ENCODE data around the gene SEPTIN10. TPM values are rescaled to one million over a fixed set of nuclear protein-coding genes. Genes with fewer than 3 reads are reported as not detected.

SEPTIN10 gene
- total and polyA plus RNA-seq, 4 experiments from 2014 or later: 2.5 to 5.7 (median 4.2) TPM

- Mint-ChIP-seq H3K4me3 (peak overlapping the region in 4 of 8 donors; percentile 23 to 55 (median 50)), H3K9me3 (peaks cover 0 to 12% (median 6%) of the 10 kb centered on the region in 8 donors), H3K27ac (peak overlapping the region in 1 of 7 donors; percentile 80), H3K4me1 (peaks cover 13 to 25% (median 17%) of the 10 kb centered on the region in 4 donors), H3K36me3 (no peaks in the 10 kb centered on the region), H3K27me3 (peaks cover 25 to 44% of the 10 kb centered on the region in 2 donors)
- Histone ChIP-seq H3K9me3 (ENCODE audit: control insufficient read depth in 1 of 2, low read length in 2 of 2) (no peaks in the 10 kb centered on the region), H3K27me3 (ENCODE audit: insufficient read depth, low read length) (no peaks in the 10 kb centered on the region), H3K27ac (ENCODE audit: low read depth, low read length) (no peak overlapping the region), H3K4me3 (ENCODE audit: low read length in 2 of 2) (no peak overlapping the region), H3K4me1 (ENCODE audit: insufficient read depth, low read length) (no peaks in the 10 kb centered on the region), H3K36me3 (ENCODE audit: insufficient read depth, low read length) (no peaks in the 10 kb centered on the region)
- intact Hi-C loops (cut with micrococcal nuclease): no loop called here
- POLR2A ChIA-PET (ENCODE audit: partially characterized antibody): no interaction called here
- DNase-seq: no peak
- CTCF ChIA-PET (ENCODE audit: partially characterized antibody): no interaction called here
These were observed 4.3 kb downstream of the SEPTIN10 start for GRCh38 chr2:109609352-109610024.

GRCh38 chr2:109607766-109608165, 6.0 kb downstream of the SEPTIN10 start:
- Histone ChIP-seq H3K36me3 (ENCODE audit: insufficient read depth, low read length) (no peaks in the 10 kb centered on the region), H3K27me3 (ENCODE audit: insufficient read depth, low read length) (no peaks in the 10 kb centered on the region), H3K4me3 (ENCODE audit: low read length in 2 of 2) (no peak overlapping the region), H3K27ac (ENCODE audit: low read depth, low read length) (no peak overlapping the region), H3K4me1 (ENCODE audit: insufficient read depth, low read length) (no peaks in the 10 kb centered on the region), H3K9me3 (ENCODE audit: control insufficient read depth in 1 of 2, low read length in 2 of 2) (no peaks in the 10 kb centered on the region)
- POLR2A ChIA-PET (ENCODE audit: partially characterized antibody): no interaction called here
- Mint-ChIP-seq H3K4me3 (no peak overlapping the region), H3K27me3 (peaks cover 22 to 36% of the 10 kb centered on the region in 2 donors), H3K9me3 (peaks cover 0 to 7% (median 1%) of the 10 kb centered on the region in 8 donors), H3K36me3 (no peaks in the 10 kb centered on the region), H3K27ac (no peak overlapping the region), H3K4me1 (peaks cover 6 to 15% (median 10%) of the 10 kb centered on the region in 4 donors)
- CTCF ChIA-PET (ENCODE audit: partially characterized antibody): no interaction called here
- intact Hi-C loops (cut with micrococcal nuclease): no loop called here
- DNase-seq: no peak

- Histone ChIP-seq H3K9me3 (ENCODE audit: control insufficient read depth in 1 of 2, low read length in 2 of 2) (no peaks in the 10 kb centered on the region), H3K4me3 (ENCODE audit: low read length in 2 of 2) (no peak overlapping the region), H3K36me3 (ENCODE audit: insufficient read depth, low read length) (no peaks in the 10 kb centered on the region), H3K27ac (ENCODE audit: low read depth, low read length) (no peak overlapping the region), H3K27me3 (ENCODE audit: insufficient read depth, low read length) (no peaks in the 10 kb centered on the region), H3K4me1 (ENCODE audit: insufficient read depth, low read length) (no peaks in the 10 kb centered on the region)
- no peak overlapping the region for H3K27ac Mint-ChIP-seq
- POLR2A ChIA-PET (ENCODE audit: partially characterized antibody): no interaction called here
- peaks cover 3 to 6% (median 5%) of the 10 kb centered on the region in 4 donors for H3K4me1 Mint-ChIP-seq
- H3K27me3 Mint-ChIP-seq: peaks cover 21 to 33% of the 10 kb centered on the region in 2 donors
- DNase-seq: no peak
- no peak overlapping the region for H3K4me3 Mint-ChIP-seq
- H3K36me3 Mint-ChIP-seq: no peaks in the 10 kb centered on the region
- H3K9me3 Mint-ChIP-seq: peaks cover 0 to 2% (median 0%) of the 10 kb centered on the region in 8 donors
- intact Hi-C loops (cut with micrococcal nuclease): no loop called here
- CTCF ChIA-PET (ENCODE audit: partially characterized antibody): no interaction called here
These were observed 9.2 kb downstream of the SEPTIN10 start for GRCh38 chr2:109604597-109604996.

DNA sequence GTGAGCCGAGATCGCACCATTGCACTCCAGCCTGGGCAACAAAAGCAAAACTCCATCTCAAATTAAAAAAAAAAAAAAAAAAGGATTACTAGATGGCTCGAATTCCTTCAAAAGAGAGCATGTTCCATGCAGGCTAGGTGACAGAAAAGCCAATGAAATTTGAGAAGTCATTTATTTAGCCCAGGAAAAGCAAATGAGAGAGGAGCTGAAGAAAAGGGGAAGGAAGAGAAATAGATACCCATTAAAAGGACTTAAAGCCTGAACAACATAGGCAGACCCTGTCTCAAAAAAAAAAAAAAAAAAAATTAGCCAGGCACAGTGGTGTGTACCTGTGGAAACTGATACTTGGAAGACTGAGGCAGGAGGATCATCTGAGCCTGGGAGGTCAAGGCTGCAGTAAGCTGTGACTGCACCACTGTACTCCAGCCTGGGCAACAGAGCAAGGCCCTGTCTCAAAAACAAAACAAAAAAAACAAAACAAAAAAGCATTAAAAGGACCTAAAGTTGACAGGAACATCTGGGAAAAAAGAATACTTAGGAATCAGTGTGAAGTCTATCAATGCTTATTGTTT, 11.1 kb downstream of the SEPTIN10 start:
- ChIA-PET POLR2A (ENCODE audit: partially characterized antibody) (no interaction called here), CTCF (ENCODE audit: partially characterized antibody) (no interaction called here)
- intact Hi-C loops (cut with micrococcal nuclease): no loop called here
- no peaks in the 10 kb centered on the region for H3K36me3 Mint-ChIP-seq
- no peaks in the 10 kb centered on the region for H3K9me3 ChIP-seq (ENCODE audit: control insufficient read depth in 1 of 2, low read length in 2 of 2)
- H3K4me1 ChIP-seq (ENCODE audit: insufficient read depth, low read length): no peaks in the 10 kb centered on the region
- no peaks in the 10 kb centered on the region for H3K36me3 ChIP-seq (ENCODE audit: insufficient read depth, low read length)
- no peak overlapping the region for H3K4me3 Mint-ChIP-seq
- H3K4me1 Mint-ChIP-seq: peaks cover 0 to 2% (median 0%) of the 10 kb centered on the region in 4 donors
- no peaks in the 10 kb centered on the region for H3K27me3 ChIP-seq (ENCODE audit: insufficient read depth, low read length)
- no peak for DNase-seq
- H3K27me3 Mint-ChIP-seq: peaks cover 11 to 23% of the 10 kb centered on the region in 2 donors
- no peak overlapping the region for H3K27ac ChIP-seq (ENCODE audit: low read depth, low read length)
- H3K9me3 Mint-ChIP-seq: no peaks in the 10 kb centered on the region
- H3K4me3 ChIP-seq (ENCODE audit: low read length in 2 of 2): no peak overlapping the region
- no peak overlapping the region for H3K27ac Mint-ChIP-seq

DNA sequence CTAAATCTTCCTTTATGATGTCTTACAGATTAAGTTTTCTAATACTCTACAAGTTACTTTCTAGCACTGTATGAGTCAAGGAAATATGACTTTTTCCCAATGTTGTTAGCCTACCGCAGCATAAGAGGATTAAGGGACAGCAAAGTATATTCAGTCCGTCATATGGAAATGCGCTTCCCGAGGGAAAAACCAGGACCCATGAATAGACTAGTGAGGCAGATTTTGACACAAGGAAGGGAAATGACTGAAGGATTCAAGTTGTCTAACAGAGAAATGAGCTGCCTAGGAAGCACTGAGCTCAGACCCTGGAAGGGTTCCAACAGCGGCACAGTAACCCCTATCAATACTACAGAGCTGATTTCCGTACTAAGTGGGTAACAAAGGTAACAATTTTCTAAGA, 12.0 kb downstream of the SEPTIN10 start:
- CTCF ChIA-PET (ENCODE audit: partially characterized antibody): no interaction called here
- H3K27me3 ChIP-seq (ENCODE audit: insufficient read depth, low read length): no peaks in the 10 kb centered on the region
- Mint-ChIP-seq H3K27ac (no peak overlapping the region), H3K27me3 (peaks cover 9 to 17% of the 10 kb centered on the region in 2 donors), H3K4me1 (peaks cover 0 to 2% (median 0%) of the 10 kb centered on the region in 4 donors), H3K9me3 (no peaks in the 10 kb centered on the region), H3K36me3 (no peaks in the 10 kb centered on the region), H3K4me3 (no peak overlapping the region)
- H3K27ac ChIP-seq (ENCODE audit: low read depth, low read length): no peak overlapping the region
- intact Hi-C loops (cut with micrococcal nuclease): no loop called here
- H3K9me3 ChIP-seq (ENCODE audit: control insufficient read depth in 1 of 2, low read length in 2 of 2): no peaks in the 10 kb centered on the region
- no peaks in the 10 kb centered on the region for H3K36me3 ChIP-seq (ENCODE audit: insufficient read depth, low read length)
- no peaks in the 10 kb centered on the region for H3K4me1 ChIP-seq (ENCODE audit: insufficient read depth, low read length)
- POLR2A ChIA-PET (ENCODE audit: partially characterized antibody): no interaction called here
- DNase-seq: no peak
- no peak overlapping the region for H3K4me3 ChIP-seq (ENCODE audit: low read length in 2 of 2)

- H3K9me3 ChIP-seq (ENCODE audit: control insufficient read depth in 1 of 2, low read length in 2 of 2): no peaks in the 10 kb centered on the region
- no peak overlapping the region for H3K27ac Mint-ChIP-seq
- H3K4me3 Mint-ChIP-seq: no peak overlapping the region
- no peaks in the 10 kb centered on the region for H3K36me3 ChIP-seq (ENCODE audit: insufficient read depth, low read length)
- no peaks in the 10 kb centered on the region for H3K4me1 ChIP-seq (ENCODE audit: insufficient read depth, low read length)
- no peaks in the 10 kb centered on the region for H3K36me3 Mint-ChIP-seq
- DNase-seq: no peak
- POLR2A ChIA-PET (ENCODE audit: partially characterized antibody): no interaction called here
- H3K27ac ChIP-seq (ENCODE audit: low read depth, low read length): no peak overlapping the region
- no peak overlapping the region for H3K4me3 ChIP-seq (ENCODE audit: low read length in 2 of 2)
- peaks cover 5 to 9% of the 10 kb centered on the region in 2 donors for H3K27me3 Mint-ChIP-seq
- no peaks in the 10 kb centered on the region for H3K4me1 Mint-ChIP-seq
- no peaks in the 10 kb centered on the region for H3K9me3 Mint-ChIP-seq
- CTCF ChIA-PET (ENCODE audit: partially characterized antibody): no interaction called here
- no peaks in the 10 kb centered on the region for H3K27me3 ChIP-seq (ENCODE audit: insufficient read depth, low read length)
- intact Hi-C loops (cut with micrococcal nuclease): no loop called here
These were observed 16.5 kb downstream of the SEPTIN10 start for GRCh38 chr2:109597283-109597682.

GRCh38 chr2:109595644-109596043, 18.1 kb downstream of the SEPTIN10 start:
- H3K27me3 ChIP-seq (ENCODE audit: insufficient read depth, low read length): no peaks in the 10 kb centered on the region

More at GRCh38 chr2:109595644-109596043, 18.1 kb downstream of the SEPTIN10 start:
- Mint-ChIP-seq H3K27me3 (no peaks in the 10 kb centered on the region), H3K27ac (no peak overlapping the region), H3K36me3 (no peaks in the 10 kb centered on the region), H3K9me3 (no peaks in the 10 kb centered on the region), H3K4me3 (no peak overlapping the region), H3K4me1 (no peaks in the 10 kb centered on the region)
- Histone ChIP-seq H3K4me1 (ENCODE audit: insufficient read depth, low read length) (no peaks in the 10 kb centered on the region), H3K9me3 (ENCODE audit: control insufficient read depth in 1 of 2, low read length in 2 of 2) (no peaks in the 10 kb centered on the region), H3K36me3 (ENCODE audit: insufficient read depth, low read length) (no peaks in the 10 kb centered on the region), H3K4me3 (ENCODE audit: low read length in 2 of 2) (no peak overlapping the region), H3K27ac (ENCODE audit: low read depth, low read length) (no peak overlapping the region)
- ChIA-PET CTCF (ENCODE audit: partially characterized antibody) (no interaction called here), POLR2A (ENCODE audit: partially characterized antibody) (no interaction called here)
- DNase-seq: no peak
- intact Hi-C loops (cut with micrococcal nuclease): no loop called here
